Endometrial microvascular endothelial cells (primary cell): Measurements from ENCODE around the gene SLC22A17. TPM values are rescaled to one million over a fixed set of nuclear protein-coding genes. Genes with fewer than 3 reads are reported as not detected.
"Not testable (repeated sequence)": the region's sequence is repeated elsewhere in the genome, so short reads cannot be mapped to it uniquely, and the experiment has no call there.

Experiments
- in situ Hi-C: cut with HindIII; loops from 2 replicates; pipeline ENCODE4 v1.10.0; 2017; ENCODE audit warnings: low sequenced_read_pairs, low pct_unique_long_range_greater_than_20kb; ENCODE audit errors: inconsistent ontology term
- total RNA-seq: library from RNA; depleted of rRNA; stranded (reverse); fragments of >200 nt; gene quantifications from one replicate; pipeline ENCODE4 v1.2.3, GENCODE V29; 2015; ENCODE audit errors: inconsistent ontology term

Gene SLC22A17
- total RNA-seq, 1 donor from 2014 or later: 0.09 TPM

DNA sequence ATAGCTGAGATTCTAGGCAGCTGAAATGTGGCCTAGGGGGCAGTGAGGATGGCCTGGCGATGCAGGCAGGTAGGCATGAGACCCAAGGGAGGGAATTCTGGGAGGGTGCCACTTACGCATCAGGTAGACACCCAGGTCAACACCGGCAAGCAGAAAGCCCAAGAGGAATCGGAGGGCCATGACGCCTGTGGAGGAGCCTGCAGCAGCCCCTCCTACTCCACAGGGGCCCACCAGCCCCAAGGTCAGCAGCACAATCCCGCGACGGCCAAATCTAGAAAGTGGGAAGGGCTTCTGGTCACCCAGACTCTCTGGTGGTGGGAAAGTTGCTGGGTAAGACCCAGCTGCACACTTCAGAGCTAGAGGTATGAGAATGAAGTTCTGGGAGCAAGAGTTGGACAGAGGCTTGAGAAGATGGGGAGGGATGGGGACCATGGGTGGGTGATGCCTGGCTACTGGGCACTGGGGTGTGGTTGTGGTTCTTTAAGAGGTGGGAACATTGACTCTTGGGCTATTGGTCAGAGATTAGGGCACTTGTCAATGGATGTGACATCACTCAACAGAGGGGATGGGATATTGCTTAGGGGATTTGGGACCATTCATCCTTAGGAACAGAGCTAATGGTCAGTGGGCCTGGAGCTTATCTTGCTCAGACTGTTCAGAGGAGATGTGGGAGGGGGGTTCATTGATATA is 3.4 kb downstream of the SLC22A17 start:
- in situ Hi-C loops: no loop called here

DNA sequence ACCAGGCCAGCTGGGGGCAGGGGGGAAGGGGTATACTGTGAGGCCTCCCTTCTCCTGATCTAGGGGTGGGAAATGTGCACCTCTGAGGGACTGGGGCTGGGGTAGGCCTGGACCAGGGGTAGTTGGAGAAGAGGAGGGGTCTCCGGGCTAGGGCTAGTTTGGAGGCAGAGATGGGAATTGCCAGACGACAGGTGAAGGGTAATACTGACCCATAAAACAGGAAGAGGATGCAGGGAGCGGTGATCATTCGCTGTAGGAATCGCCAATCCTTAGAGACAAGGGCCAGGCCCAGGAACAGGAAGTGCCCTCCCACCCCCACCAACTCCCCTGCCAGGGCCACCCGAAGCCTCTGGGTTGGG is 4.4 kb downstream of the SLC22A17 start:
- in situ Hi-C loops: no loop called here

GRCh38 chr14:23347406-23348296 is 5.0 kb downstream of the SLC22A17 start:
- in situ Hi-C loops: no loop called here

DNA sequence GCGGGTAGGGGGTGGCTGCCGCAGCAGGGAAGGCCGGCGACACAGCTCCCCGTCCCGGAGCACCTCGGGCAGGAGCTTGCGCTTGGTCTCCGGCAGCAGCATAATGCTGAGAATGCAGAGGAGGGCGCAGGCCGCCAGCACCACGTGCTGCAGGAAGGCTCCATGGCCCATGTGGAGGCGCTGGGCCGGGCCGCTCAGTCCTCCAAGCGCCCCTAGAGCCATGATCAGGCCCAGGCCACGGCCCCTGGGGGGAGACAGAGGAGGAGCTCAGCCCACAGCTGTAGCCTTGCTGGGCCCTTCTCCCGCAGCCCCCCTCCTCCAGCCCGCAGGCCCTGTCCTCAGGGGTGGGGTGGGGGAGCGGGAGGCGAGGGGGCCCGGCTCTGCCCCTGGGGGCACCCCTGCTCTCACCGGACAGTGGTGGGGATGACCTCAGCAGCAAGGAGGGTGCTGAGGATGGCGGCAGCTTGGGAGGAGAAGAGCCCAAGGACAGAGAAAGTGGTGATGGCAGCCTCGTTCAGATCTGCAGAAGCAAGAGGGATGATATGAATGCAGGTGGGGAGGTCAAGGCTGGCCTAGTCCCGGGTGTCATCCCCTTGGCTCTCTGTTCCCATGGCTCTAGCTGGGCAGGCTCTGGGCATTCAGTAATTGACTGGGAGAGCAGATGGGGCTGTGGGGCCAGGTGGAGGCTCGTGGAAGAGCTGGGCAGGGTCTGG is 5.8 kb downstream of the SLC22A17 start:
- in situ Hi-C loops: no loop called here

- in situ Hi-C loops: no loop called here
Observed at GRCh38 chr14:23345987-23346692, 6.5 kb downstream of the SLC22A17 start.

DNA sequence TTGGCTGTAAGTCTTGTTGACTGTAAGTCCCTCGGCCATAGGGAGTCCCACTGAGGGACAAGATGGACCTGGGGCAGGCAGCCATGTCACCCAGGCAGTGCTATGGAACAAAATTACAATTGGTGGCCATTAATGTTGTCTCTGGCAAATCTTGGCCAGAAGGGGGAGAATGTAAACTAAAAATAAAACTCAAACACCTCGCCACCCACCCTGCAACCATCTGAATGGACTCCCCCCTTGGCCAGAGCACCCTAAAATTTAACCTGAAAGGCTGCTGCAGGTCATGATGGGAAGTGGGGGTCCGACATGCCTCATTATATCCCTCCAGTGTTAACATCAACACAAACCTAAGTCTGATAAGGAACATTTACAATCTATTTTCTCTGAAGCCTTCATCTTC is 8.2 kb downstream of the SLC22A17 start:
- in situ Hi-C loops: no loop called here

DNA sequence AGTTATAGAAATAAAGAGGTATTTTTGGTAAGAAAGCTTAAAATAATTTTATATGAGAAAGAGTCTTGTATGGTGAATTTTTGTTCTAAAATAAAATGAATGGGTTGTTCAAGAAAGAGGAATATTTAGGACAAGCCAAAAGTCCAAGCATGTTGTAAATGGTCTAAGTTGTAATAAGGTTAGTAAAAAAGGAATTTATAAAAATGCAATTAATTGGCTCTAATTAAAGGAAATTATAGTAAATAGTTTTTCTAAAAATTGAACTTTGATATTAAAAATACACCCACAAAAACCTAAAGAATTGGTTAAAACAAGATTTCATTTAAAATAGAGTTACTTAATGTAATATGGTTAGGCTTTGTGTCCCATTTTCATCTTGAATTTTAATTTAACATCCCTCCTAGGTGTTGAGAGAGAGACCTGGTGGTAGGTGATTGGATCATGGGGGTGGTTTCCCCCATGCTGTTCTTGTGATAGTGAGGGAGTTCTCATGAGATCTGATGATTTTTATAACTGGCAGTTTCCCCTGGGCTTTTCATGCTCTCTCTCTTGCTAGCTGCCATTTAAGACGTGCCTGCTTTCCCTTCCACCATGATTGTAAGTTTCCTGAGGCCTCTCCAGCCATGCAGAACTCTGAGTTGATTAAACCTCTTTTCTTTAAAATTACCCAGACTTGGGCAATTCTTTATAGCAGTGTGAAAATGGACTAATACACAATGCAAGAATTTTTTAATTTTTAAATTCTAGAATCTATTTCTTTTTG is 13.0 kb downstream of the SLC22A17 start:
- in situ Hi-C loops: no loop called here

- in situ Hi-C loops: no loop called here
Observed at GRCh38 chr14:23335623-23336022, 17.1 kb downstream of the SLC22A17 start.

GRCh38 chr14:23327947-23328744 is 24.5 kb downstream of the SLC22A17 start:
- in situ Hi-C loops: no loop called here

GRCh38 chr14:23326491-23327332 is 26.0 kb downstream of the SLC22A17 start:
- in situ Hi-C loops: no loop called here

DNA sequence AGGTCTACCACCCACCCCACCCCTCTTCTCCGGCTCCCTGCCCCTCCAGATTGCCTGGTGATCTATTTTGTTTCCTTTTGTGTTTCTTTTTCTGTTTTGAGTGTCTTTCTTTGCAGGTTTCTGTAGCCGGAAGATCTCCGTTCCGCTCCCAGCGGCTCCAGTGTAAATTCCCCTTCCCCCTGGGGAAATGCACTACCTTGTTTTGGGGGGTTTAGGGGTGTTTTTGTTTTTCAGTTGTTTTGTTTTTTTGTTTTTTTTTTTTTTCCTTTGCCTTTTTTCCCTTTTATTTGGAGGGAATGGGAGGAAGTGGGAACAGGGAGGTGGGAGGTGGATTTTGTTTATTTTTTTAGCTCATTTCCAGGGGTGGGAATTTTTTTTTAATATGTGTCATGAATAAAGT is 26.9 kb downstream of the SLC22A17 start:
- in situ Hi-C loops: not testable (repeated sequence)

DNA sequence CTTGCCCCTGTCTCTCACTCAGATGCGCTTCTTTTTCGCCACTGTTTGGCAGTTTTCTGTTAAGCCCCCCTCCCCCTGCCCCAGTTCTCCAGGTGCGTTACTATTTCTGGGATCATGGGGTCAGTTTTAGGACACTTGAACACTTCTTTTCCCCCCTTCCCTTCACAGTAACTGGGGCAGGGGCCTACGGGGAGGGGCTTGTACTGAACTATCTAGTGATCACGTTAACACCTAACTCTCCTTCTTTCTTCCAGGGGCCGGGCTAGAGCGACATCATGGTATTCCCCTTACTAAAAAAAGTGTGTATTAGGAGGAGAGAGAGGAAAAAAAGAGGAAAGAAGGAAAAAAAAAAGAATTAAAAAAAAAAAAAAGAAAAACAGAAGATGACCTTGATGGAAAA is 27.7 kb downstream of the SLC22A17 start:
- in situ Hi-C loops: no loop called here

GRCh38 chr14:23324455-23324846 is 28.2 kb downstream of the SLC22A17 start:
- in situ Hi-C loops: no loop called here

DNA sequence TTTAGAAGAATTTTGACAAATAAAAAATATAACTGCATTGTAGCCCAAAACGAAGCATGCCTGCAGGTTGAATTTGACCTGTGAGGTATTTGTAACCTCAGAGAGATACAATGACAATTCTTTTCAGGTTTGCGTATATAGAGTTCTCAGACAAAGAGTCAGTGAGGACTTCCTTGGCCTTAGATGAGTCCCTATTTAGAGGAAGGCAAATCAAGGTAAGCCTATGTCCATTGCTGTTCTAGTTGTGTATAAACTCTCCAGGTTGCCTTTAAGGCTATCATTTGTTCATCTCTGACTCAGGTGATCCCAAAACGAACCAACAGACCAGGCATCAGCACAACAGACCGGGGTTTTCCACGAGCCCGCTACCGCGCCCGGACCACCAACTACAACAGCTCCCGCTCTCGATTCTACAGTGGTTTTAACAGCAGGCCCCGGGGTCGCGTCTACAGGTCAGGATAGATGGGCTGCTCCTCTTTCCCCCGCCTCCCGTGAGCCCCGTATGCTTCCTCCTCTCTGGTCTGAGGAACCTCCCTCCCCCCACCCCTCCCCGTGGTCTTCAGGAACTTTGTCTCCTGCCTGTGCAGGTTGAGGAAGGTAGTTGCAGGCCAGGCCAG is 28.7 kb downstream of the SLC22A17 start:
- in situ Hi-C loops: no loop called here

- in situ Hi-C loops: no loop called here
Observed at GRCh38 chr14:23322568-23323517, 29.8 kb downstream of the SLC22A17 start.
